ENCODE measurements around the gene SCYGR2.

Gene SCYGR2

GRCh38 chr2:227582369-227582768, 16.3 kb upstream of the SCYGR2 start:
- Histone ChIP-seq H3K9me3 (ENCODE audit: control insufficient read depth, low read depth, low read length) (no peaks in the 10 kb centered on the region), H3K27me3 (ENCODE audit: control insufficient read depth, insufficient read depth, low read length) (no peaks in the 10 kb centered on the region), H3K9ac (ENCODE audit: low read length) (no peak overlapping the region), H3K4me1 (ENCODE audit: control insufficient read depth, low read depth, low read length) (peaks cover 1% of the 10 kb centered on the region), H3K27ac (ENCODE audit: low read length) (no peak overlapping the region), H3K36me3 (ENCODE audit: control insufficient read depth, low read depth, low read length) (no peaks in the 10 kb centered on the region), H3K4me3 (ENCODE audit: low read length) (no peak overlapping the region)

- Histone ChIP-seq H3K4me1 (ENCODE audit: control insufficient read depth, low read depth, low read length) (no peaks in the 10 kb centered on the region), H3K9ac (ENCODE audit: low read length) (no peak overlapping the region), H3K27ac (ENCODE audit: low read length) (no peak overlapping the region), H3K9me3 (ENCODE audit: control insufficient read depth, low read depth, low read length) (no peaks in the 10 kb centered on the region), H3K4me3 (ENCODE audit: low read length) (no peak overlapping the region), H3K27me3 (ENCODE audit: control insufficient read depth, insufficient read depth, low read length) (no peaks in the 10 kb centered on the region), H3K36me3 (ENCODE audit: control insufficient read depth, low read depth, low read length) (no peaks in the 10 kb centered on the region)
Measured at GRCh38 chr2:227592694-227593387, 5.9 kb upstream of the SCYGR2 start.

DNA sequence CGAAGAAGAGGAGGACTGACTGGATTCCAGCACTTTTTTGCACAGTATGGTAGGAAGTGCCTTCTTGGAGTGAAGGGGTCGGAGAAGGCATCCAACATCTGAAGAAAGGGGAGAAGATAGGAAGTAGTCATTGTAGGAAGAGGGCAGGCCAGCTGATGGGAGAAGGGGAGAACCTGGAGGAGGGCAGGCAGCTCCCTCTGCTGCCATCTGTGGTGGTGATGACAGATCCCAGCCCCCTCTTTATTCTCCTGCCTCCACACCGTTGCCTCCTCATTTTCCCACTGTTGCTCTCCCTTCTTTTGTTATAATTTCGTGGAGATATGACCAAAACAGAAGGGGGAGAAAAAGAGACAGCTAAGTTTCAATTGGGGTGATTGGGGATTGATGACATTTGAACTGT, 2.9 kb upstream of the SCYGR2 start:
- Histone ChIP-seq H3K9me3 (ENCODE audit: control insufficient read depth, low read depth, low read length) (no peaks in the 10 kb centered on the region), H3K27ac (ENCODE audit: low read length) (no peak overlapping the region), H3K36me3 (ENCODE audit: control insufficient read depth, low read depth, low read length) (no peaks in the 10 kb centered on the region), H3K27me3 (ENCODE audit: control insufficient read depth, insufficient read depth, low read length) (no peaks in the 10 kb centered on the region), H3K4me1 (ENCODE audit: control insufficient read depth, low read depth, low read length) (no peaks in the 10 kb centered on the region), H3K4me3 (ENCODE audit: low read length) (no peak overlapping the region), H3K9ac (ENCODE audit: low read length) (no peak overlapping the region)

- no peaks in the 10 kb centered on the region for H3K4me1 ChIP-seq (ENCODE audit: control insufficient read depth, low read depth, low read length)
- no peaks in the 10 kb centered on the region for H3K27me3 ChIP-seq (ENCODE audit: control insufficient read depth, insufficient read depth, low read length)
- no peak overlapping the region for H3K9ac ChIP-seq (ENCODE audit: low read length)
- H3K27ac ChIP-seq (ENCODE audit: low read length), result no peak overlapping the region
- H3K4me3 ChIP-seq (ENCODE audit: low read length), result no peak overlapping the region
- no peaks in the 10 kb centered on the region for H3K9me3 ChIP-seq (ENCODE audit: control insufficient read depth, low read depth, low read length)
- H3K36me3 ChIP-seq (ENCODE audit: control insufficient read depth, low read depth, low read length), result no peaks in the 10 kb centered on the region
Measured at GRCh38 chr2:227597036-227597435, 1.7 kb upstream of the SCYGR2 start.

DNA sequence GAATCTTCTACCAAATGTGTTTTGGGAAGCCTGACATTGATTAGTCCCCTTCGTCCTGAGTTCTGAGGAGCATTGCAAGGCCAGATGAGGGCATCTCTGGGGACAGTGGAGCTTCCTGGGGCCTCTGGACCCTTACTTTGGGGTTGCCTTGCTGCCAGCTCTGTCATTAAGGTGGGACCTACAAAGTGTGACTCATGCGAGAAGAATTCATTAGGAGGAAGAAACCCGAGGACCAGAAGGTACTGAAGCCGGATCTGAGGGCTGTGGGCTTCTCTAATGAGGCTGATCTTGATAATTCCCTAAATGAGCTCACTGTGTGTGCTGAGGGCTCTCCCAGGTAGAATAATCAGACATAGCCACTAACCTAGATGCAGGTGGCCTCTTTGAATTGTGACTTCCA, 695 bp upstream of the SCYGR2 start:
- no peaks in the 10 kb centered on the region for H3K4me1 ChIP-seq (ENCODE audit: control insufficient read depth, low read depth, low read length)
- H3K27me3 ChIP-seq (ENCODE audit: control insufficient read depth, insufficient read depth, low read length), result no peaks in the 10 kb centered on the region
- H3K9me3 ChIP-seq (ENCODE audit: control insufficient read depth, low read depth, low read length), result no peaks in the 10 kb centered on the region
- no peak overlapping the region for H3K9ac ChIP-seq (ENCODE audit: low read length)
- no peaks in the 10 kb centered on the region for H3K36me3 ChIP-seq (ENCODE audit: control insufficient read depth, low read depth, low read length)
- H3K4me3 ChIP-seq (ENCODE audit: low read length), result no peak overlapping the region
- no peak overlapping the region for H3K27ac ChIP-seq (ENCODE audit: low read length)

DNA sequence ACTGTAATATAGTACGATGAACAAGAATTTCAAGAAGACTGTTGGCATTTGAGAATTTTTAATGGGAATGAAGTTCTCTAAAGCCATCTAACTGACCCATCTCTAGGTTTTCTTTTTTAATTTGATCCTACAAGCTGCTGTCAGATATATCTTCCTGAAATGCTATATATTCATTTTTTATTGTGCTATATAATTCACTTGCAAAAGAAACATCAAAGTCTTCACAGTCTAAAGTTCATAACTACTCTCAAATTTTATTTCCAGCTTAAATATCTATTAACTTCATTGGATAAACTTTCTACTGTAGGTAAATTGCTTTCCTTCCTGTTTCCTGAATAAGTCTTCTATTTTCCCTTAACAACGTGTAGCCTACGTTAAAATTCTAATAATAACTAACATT, 3.7 kb downstream of the SCYGR2 start:
- Histone ChIP-seq H3K4me1 (ENCODE audit: control insufficient read depth, low read depth, low read length) (no peaks in the 10 kb centered on the region), H3K27me3 (ENCODE audit: control insufficient read depth, insufficient read depth, low read length) (no peaks in the 10 kb centered on the region), H3K9me3 (ENCODE audit: control insufficient read depth, low read depth, low read length) (no peaks in the 10 kb centered on the region), H3K36me3 (ENCODE audit: control insufficient read depth, low read depth, low read length) (no peaks in the 10 kb centered on the region), H3K4me3 (ENCODE audit: low read length) (no peak overlapping the region), H3K9ac (ENCODE audit: low read length) (no peak overlapping the region), H3K27ac (ENCODE audit: low read length) (no peak overlapping the region)

- Histone ChIP-seq H3K36me3 (ENCODE audit: control insufficient read depth, low read depth, low read length) (no peaks in the 10 kb centered on the region), H3K27me3 (ENCODE audit: control insufficient read depth, insufficient read depth, low read length) (no peaks in the 10 kb centered on the region), H3K27ac (ENCODE audit: low read length) (no peak overlapping the region), H3K9ac (ENCODE audit: low read length) (no peak overlapping the region), H3K4me1 (ENCODE audit: control insufficient read depth, low read depth, low read length) (no peaks in the 10 kb centered on the region), H3K9me3 (ENCODE audit: control insufficient read depth, low read depth, low read length) (no peaks in the 10 kb centered on the region), H3K4me3 (ENCODE audit: low read length) (no peak overlapping the region)
Measured at GRCh38 chr2:227606476-227606875, 7.8 kb downstream of the SCYGR2 start.

DNA sequence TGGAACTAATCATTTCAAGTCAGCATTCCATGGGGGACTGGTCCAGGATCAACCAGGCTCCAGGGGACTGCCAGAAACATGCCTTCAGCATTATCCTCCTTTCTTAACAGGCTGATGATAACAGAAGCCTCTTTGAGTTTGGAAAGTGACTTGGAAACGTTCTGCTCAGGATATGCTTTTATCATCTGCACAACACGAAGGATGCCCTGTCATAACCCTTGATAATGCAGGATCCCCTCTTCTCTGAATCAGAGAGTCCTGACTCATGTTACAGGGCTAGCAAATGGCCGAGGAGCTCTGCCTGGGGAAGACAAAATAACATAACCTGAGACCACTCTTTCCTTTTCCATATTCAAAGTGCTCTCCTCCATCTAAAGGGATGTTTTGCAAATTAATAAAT, 9.2 kb downstream of the SCYGR2 start:
- Histone ChIP-seq H3K9me3 (ENCODE audit: control insufficient read depth, low read depth, low read length) (no peaks in the 10 kb centered on the region), H3K9ac (ENCODE audit: low read length) (no peak overlapping the region), H3K27me3 (ENCODE audit: control insufficient read depth, insufficient read depth, low read length) (no peaks in the 10 kb centered on the region), H3K4me3 (ENCODE audit: low read length) (no peak overlapping the region), H3K27ac (ENCODE audit: low read length) (no peak overlapping the region), H3K36me3 (ENCODE audit: control insufficient read depth, low read depth, low read length) (no peaks in the 10 kb centered on the region), H3K4me1 (ENCODE audit: control insufficient read depth, low read depth, low read length) (no peaks in the 10 kb centered on the region)

GRCh38 chr2:227608561-227609338, 10.1 kb downstream of the SCYGR2 start:
- H3K4me3 ChIP-seq (ENCODE audit: low read length), result no peak overlapping the region

DNA sequence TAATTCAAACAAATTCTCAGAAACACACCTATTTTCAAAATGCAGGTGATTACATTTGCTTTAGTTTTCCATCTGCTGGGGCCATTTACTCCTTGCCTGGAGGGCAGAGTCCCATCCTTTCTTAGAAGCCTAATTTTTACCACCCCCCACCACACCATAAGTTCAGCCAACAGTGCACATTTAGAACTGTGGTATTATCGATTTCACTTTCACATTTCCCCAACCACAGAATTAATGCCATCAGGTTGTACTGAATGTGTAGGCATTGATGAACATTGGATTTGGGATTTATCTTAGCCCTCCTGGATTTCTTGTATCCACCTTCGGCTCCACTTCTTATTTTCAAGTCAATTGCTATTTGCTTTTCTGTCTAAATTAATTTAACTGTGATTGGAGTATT, 11.4 kb downstream of the SCYGR2 start:
- H3K27ac ChIP-seq (ENCODE audit: low read length), result no peak overlapping the region
- H3K9me3 ChIP-seq (ENCODE audit: control insufficient read depth, low read depth, low read length), result no peaks in the 10 kb centered on the region
- no peaks in the 10 kb centered on the region for H3K4me1 ChIP-seq (ENCODE audit: control insufficient read depth, low read depth, low read length)
- no peak overlapping the region for H3K9ac ChIP-seq (ENCODE audit: low read length)
- H3K27me3 ChIP-seq (ENCODE audit: control insufficient read depth, insufficient read depth, low read length), result no peaks in the 10 kb centered on the region
- H3K36me3 ChIP-seq (ENCODE audit: control insufficient read depth, low read depth, low read length), result no peaks in the 10 kb centered on the region
- H3K4me3 ChIP-seq (ENCODE audit: low read length), result no peak overlapping the region

More at GRCh38 chr2:227608561-227609338, 10.1 kb downstream of the SCYGR2 start:
- no peaks in the 10 kb centered on the region for H3K36me3 ChIP-seq (ENCODE audit: control insufficient read depth, low read depth, low read length)
- no peak overlapping the region for H3K9ac ChIP-seq (ENCODE audit: low read length)
- H3K27me3 ChIP-seq (ENCODE audit: control insufficient read depth, insufficient read depth, low read length), result no peaks in the 10 kb centered on the region
- H3K9me3 ChIP-seq (ENCODE audit: control insufficient read depth, low read depth, low read length), result no peaks in the 10 kb centered on the region
- no peak overlapping the region for H3K27ac ChIP-seq (ENCODE audit: low read length)
- no peaks in the 10 kb centered on the region for H3K4me1 ChIP-seq (ENCODE audit: control insufficient read depth, low read depth, low read length)

GRCh38 chr2:227612546-227613271, 14.0 kb downstream of the SCYGR2 start:
- H3K4me1 ChIP-seq (ENCODE audit: control insufficient read depth, low read depth, low read length), result peaks cover 11% of the 10 kb centered on the region
- no peaks in the 10 kb centered on the region for H3K27me3 ChIP-seq (ENCODE audit: control insufficient read depth, insufficient read depth, low read length)
- H3K36me3 ChIP-seq (ENCODE audit: control insufficient read depth, low read depth, low read length), result no peaks in the 10 kb centered on the region
- H3K27ac ChIP-seq (ENCODE audit: low read length), result no peak overlapping the region
- H3K9me3 ChIP-seq (ENCODE audit: control insufficient read depth, low read depth, low read length), result no peaks in the 10 kb centered on the region
- no peak overlapping the region for H3K9ac ChIP-seq (ENCODE audit: low read length)
- H3K4me3 ChIP-seq (ENCODE audit: low read length), result no peak overlapping the region

All from iPS-18a (cell line).